GM21786 (cell line): ENCODE results near the gene ZBED4.
A peak's percentile ranks its signal among the peaks of the same experiment; 100 is the strongest.
"Not testable (repeated sequence)": the region's sequence is repeated elsewhere in the genome, so short reads cannot be mapped to it uniquely, and the experiment has no call there.

Experiments
- ATAC-seq: cut with Tn5 transposase; IDR thresholded peaks from one replicate; pipeline ENCODE4 v1.9.1; 2021; ENCODE audit not compliant: unreplicated experiment

The ZBED4 gene, protein sequence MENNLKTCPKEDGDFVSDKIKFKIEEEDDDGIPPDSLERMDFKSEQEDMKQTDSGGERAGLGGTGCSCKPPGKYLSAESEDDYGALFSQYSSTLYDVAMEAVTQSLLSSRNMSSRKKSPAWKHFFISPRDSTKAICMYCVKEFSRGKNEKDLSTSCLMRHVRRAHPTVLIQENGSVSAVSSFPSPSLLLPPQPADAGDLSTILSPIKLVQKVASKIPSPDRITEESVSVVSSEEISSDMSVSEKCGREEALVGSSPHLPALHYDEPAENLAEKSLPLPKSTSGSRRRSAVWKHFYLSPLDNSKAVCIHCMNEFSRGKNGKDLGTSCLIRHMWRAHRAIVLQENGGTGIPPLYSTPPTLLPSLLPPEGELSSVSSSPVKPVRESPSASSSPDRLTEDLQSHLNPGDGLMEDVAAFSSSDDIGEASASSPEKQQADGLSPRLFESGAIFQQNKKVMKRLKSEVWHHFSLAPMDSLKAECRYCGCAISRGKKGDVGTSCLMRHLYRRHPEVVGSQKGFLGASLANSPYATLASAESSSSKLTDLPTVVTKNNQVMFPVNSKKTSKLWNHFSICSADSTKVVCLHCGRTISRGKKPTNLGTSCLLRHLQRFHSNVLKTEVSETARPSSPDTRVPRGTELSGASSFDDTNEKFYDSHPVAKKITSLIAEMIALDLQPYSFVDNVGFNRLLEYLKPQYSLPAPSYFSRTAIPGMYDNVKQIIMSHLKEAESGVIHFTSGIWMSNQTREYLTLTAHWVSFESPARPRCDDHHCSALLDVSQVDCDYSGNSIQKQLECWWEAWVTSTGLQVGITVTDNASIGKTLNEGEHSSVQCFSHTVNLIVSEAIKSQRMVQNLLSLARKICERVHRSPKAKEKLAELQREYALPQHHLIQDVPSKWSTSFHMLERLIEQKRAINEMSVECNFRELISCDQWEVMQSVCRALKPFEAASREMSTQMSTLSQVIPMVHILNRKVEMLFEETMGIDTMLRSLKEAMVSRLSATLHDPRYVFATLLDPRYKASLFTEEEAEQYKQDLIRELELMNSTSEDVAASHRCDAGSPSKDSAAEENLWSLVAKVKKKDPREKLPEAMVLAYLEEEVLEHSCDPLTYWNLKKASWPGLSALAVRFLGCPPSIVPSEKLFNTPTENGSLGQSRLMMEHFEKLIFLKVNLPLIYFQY

GRCh38 chr22:49852898-49853894, at the start of gene ZBED4:
Gene ZBED4, plus strand, starts transcription at chr22:49853844. Its CDS starts 29,819 bp downstream, at chr22:49883663.
- peak; percentile 77 for ATAC-seq

- no peak for ATAC-seq
Measured at GRCh38 chr22:49807129-49807528, 46.5 kb upstream of the ZBED4 start.

DNA sequence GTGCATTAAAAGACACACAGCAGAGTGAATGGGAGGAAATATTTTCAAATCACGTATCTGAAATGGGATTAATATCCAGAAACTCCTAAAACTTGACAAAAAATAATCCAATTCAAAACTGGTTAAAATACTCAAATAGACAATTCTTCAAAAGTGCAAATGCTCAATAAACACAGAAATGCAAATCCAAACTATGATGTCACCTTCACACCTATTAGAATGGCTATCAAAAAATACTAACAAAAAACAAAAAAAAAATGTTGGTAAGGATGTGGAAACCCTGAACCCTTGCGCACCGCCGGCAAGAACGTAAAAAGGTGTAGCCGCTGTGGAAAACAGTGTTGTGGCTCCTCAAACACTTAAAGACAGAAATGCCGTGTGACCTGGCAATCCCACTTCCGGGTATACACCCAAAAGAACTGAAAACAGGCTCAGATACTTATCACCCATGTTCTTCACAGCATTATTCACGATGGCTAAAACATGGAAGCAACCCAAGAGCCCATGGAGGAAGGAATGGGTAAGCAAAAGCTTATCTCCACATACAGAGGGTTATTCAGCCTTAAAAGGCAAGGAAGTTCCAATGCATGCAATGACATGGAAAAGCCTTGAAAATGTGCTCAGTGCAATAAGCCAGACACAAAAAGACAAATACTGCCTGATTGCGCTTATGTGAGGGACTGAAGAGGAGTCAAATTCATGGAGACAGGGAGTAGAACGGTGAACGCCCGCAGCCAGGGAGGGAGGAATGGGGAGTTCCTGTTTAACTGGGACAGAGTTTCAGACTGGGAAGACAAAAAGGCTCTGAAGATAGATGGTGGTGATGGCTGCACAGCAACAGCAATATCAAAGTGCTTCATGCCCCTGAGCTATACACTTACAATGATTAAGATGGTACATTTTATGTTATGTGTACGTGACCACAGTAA, 45.6 kb upstream of the ZBED4 start:
- ATAC-seq: no peak

DNA sequence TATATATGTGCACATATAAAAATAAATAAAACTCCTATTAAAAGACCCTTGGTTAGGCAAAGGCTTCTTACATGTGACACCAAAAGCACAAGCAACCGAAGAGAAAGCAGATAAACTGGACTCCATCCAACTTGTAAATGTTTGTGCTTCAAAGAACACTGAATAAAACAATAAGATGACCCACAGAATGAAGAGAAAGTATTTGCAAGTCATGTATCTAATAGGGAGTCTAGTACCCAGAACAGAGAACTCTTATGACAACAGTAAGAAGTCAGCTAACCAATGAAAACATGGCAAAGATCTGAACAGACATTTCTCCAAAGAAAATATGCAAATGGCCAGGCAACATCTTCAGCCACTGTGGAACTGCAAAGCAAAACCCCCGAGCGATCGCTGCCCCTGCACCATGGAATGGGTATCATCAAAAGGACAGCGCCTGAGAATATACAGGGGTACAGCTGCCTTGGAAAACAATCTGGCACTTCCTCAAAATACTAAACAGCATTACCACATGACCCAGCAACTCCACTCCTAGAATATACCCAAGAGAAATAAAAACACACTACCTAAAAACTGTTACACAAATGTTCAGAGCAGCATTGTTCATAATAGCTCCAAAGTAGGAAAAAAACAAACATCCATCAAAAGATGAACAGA, 43.2 kb upstream of the ZBED4 start:
- no peak for ATAC-seq

DNA sequence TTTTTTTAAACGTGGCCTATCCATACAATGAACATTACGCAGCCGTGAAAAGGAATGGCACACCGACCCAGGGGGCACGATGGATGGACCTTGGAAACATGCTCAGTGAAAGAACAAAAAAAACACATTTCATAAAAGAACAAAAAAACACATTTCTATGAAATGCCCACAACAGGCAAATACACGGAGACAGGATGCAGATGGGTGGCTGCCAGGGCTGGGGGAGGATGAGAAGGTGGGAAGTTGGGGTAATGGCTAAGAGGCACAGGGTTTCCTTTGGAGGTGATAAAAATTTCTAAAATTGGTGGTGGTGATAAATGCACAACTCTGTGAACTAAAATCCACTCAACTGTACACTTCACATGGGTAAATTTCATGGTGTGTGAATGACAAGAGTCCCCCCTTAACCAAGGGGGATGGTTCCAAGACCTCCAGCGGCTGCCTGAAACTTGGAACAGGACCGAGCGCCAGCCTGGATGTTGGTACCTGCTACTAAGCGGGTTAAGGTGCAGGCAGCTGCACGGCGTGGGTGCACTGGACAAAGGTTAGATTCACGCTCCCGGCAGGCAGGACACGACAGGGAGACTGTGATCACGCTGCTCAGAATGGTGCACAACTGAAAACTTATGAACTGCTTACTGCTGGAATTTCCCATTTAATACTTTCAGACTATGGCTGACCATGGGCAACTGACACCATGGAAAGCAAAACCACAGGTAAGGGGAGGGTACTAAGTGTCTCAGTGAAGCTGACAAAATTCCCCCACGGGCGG, 42.4 kb upstream of the ZBED4 start:
- ATAC-seq: no peak

- ATAC-seq: no peak
Measured at GRCh38 chr22:49812838-49813237, 40.8 kb upstream of the ZBED4 start.

DNA sequence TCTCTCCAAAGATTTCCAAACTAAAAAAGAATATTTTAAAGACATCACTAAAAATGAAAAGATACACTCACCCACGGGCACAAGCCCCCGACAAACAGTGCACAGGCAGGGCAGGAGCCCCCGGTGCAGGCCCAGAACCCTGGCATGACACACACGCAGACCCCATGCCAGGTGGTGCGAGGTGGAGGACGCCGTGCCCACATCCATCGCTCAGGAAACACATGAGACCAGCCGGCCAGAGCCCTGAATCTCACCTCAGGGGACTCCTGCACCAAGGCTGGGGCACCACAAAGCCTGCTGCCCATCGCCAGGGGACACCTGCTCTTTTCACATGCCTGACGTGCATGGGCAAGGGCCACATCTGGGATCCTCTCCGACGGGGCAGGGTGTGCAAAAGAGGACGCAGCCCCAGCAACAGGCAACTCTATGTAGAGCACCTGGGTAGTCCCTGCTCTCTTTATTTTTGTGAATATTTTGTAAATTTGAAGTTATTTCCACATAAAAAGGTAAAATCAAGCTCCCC, 39.4 kb upstream of the ZBED4 start:
- ATAC-seq: no peak

- ATAC-seq: no peak
Measured at GRCh38 chr22:49814856-49815255, 38.8 kb upstream of the ZBED4 start.

GRCh38 chr22:49815641-49816091, 38.0 kb upstream of the ZBED4 start:
- no peak for ATAC-seq

DNA sequence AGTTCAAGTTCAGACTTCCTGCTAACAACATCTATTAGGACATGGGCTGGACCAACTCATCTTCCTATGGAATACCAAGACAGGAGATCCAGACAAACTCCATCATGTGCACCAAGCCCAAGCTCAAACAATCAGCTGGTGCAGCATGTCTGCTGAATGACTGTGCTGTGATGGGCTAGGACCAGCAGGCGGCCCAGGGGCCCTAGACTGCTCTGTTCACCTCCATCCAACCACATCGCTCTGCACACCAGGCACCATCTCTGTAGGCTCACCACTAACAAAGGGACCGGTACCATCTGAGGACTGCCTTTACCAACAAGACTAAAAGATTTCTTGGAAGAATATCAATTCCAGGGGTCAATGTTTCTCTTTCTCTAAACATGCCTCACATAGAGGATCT, 36.3 kb upstream of the ZBED4 start:
- ATAC-seq: no peak

DNA sequence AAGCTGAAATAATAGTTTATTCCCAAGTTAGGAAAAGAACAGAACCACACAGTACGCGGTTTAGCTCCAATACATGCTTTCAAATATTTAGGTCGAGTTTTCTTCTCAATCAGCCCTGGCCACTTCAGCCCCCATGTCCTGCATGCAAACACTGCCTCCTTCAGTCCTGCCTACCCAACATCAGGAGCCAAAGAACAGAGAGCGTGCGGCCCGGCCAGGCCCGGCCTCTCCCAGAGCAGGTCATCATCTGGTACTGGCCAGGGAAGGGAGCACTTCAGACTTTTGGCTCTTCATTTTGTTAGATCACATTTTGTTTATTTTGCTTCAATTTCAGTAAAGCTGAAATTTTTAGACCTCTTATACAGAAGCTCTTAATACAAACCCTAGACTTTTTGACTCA, 32.7 kb upstream of the ZBED4 start:
- no peak for ATAC-seq

GRCh38 chr22:49821741-49822140, 31.9 kb upstream of the ZBED4 start:
- not testable (repeated sequence) for ATAC-seq

DNA sequence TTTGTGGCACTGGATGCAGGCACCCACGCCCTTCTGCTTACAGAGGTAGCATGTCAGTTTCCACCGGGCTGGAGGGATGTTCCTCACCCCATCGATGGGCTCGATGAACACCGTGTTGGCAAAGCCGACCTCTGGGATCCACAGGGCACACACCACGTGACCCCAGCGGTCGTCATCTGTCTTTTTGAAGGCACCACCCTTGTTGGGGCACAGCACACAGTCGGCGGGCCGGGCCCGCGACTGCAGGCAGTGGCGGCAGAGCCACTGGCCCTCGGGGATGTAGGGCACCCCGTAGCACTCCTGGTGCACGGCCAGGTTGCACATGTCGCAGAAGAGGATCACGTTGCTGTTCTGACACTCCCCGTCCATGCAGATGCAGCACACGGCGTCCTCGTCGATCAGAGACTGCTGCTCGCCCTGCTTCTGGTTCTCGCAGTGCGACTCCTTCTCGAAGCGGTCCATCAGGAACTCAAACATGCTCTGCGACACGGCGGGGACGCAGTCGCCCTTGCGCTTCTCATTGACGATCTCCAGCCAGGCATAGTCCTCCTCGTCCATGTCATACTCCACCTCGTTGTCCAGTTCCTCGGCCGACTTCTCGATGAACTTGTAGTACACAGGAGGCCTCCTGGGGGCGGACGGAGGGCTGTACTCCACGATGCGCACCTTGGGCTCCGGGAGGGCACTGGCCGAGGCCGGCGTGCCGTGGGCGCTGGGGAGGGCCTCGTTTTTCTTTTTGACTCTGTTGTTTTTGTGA, 30.2 kb upstream of the ZBED4 start:
- no peak for ATAC-seq

DNA sequence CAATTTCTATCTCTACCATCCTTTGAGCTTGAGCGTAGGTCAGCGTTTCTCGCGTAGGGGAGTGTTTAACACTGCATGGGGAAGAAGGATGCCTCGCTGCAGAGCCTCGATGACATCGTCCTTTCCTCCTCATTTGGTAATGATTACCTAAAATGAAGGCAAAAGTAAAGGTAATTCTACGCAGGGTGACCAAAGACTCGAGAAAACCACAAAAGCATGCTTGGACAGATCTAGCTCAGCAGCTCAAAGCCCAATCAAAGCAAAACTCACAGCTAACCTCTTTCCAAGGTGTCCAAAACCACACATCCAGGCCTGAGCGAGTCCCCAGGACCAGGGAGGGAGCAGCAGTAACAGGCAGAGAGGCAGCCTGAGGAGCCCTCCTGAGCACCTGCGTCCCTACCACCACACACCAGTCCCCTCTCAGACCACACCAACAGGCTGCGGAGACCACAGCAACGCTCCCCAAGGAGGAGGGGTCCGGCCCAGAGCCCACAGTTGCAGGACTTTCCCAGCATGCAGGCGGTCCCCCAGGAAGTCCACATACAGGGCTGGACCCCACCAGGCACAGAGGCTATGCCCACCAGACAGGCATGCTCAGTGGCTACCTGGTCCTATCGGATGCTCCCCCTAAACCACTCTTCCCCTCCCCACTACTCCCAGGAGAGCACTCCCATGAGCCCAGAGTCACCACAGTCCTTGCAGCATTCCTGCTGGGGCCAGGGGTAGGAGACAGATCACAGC, 29.3 kb upstream of the ZBED4 start:
- no peak for ATAC-seq

DNA sequence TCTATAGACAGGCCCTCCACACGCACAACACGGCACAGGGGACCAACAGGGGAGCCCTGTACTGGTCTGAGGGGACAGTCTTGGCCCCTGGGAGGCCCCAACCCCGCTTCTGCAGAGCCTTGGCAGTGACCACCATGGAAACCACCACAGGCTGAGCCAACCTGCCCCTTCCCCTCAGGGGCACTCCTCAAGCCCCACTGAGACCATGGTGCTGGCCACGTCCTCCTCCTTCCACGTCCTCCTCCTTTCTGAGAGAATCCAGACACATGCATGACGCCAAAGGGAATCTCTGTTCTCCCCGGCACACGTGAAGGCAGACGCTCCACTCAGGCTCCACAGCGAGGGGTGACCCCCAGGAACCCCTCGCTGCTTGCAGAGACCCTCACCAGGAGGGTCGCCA, 28.7 kb upstream of the ZBED4 start:
- no peak for ATAC-seq

DNA sequence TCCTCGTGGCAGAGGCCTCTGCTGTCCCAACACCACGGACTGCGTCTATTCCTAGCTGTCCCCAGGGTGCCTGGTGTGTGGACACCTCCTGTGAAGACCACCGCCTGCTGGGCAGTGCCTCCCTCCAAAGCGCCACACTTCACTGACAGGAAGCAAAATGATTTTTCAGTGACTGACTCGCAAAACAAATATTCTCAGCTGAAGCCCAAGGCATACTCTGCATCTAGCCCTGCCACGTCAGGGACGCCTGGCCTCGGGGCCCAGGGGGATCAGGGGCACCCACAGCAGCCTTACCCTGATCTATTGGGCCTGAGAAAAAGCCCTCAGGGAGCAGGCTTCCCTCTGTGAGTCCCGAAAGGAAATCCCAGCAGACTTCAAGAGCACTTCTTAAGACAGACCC, 28.2 kb upstream of the ZBED4 start:
- no peak for ATAC-seq
